ENCODE results near the gene ALDOA.
"Not testable (repeated sequence)": the region's sequence is repeated elsewhere in the genome, so short reads cannot be mapped to it uniquely, and the experiment has no call there.

ALDOA gene

DNA sequence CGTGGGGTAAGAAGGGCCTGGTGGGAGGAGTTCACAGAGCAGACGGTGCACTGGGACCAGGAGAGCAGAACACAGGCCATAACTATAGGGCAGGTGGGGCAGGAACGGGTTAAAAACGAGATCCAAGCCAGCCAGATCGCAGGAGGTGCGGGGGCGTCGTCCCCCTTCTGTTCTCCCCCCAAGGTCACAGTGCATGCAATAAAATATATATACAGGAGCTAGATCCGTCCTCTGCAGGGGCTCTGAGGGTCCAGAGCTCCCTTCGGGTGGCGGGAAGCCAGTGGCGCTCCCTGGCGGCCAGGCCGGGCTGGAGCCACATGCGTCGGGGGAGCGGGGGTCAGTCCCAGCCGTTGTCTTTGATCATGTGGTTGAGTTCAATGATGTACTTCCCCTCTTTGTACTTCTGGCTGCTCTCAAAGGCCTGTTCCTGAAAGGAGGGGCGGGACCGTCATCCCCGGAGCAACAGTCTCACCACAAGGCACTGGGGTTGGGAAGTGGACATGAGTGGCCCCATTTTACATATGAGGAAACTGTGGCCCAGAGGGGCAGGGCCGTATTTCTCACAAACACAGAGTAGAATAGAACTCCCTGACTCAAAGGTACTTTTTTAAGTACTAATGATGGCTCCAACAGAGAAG, 26.9 kb downstream of the ALDOA start:
- peak; percentile 72 for DNase-seq

DNA sequence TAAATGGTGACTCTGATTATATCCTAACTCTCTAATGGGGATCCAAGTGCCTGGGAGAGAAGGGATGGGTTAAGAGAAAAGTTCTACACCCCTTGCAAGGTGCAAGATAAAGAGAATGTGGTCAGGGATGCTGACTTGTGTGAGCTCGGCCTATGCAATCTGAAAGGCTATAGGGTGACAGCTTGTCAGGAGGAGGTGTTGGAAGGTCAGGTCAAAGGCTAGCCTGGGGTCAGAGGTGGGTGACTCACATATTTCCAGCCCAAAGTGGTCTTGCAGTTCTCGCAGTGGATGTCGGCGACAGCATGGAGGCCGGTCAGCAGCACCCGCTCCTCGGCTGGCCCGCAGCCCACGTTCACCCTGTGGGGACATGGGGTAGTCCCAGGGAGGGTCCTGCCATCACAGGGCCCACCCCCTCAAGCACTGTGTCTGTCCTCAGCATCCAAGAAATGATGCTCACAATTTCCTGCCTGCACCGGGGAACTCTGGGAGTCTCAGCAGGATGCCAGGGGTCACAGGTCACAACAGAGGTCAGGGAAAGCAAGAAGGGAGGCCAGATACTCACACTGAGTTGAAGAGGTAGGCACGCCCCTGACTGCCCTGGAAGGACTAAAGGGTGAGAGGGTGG, 29.1 kb downstream of the ALDOA start:
- no peak for DNase-seq

DNA sequence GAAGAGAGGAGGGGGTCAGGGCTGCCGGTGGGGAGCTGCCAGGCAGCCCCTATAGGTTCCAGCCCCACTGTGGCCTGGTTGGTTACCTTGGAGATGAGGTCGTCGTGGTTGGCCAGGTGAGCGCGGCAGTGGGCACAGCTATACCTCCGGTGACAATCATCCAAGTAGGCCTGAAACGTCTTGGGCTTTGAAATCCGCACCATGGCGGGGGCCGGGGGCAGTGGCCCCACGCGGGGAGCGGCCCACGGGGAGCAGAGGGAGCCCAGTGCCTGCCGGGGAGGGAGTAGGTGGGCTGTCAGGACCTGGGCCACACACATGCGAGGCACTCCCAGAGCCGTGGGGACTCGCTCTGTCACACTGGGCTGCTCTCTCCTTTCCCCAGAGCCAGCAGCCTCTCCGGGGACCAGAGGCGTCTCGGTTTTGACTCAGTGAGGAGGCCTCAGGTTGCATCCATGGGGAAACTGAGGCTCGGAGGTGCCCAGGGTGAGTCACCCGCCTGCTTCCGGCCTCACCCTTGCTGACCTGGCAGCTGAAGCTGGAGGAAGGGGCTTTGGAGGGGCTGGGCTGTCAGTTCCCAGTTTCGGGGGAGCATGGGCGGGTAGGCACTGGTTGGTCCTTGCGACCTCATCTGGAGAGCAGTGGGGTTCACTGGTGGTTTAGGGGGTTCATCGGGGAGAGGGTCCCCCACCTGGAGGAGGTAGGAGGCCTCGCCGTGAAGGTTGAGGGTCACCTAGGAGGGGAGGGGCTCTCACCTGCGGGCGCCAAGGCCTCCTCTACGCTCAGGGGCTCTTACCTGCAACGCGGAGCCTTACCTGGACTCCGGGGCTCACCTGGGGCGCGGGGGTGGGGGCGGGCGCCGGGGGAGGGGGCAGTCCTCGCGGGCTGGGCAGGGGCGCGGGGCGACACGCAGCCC, 29.9 kb downstream of the ALDOA start:
- no peak for DNase-seq

DNA sequence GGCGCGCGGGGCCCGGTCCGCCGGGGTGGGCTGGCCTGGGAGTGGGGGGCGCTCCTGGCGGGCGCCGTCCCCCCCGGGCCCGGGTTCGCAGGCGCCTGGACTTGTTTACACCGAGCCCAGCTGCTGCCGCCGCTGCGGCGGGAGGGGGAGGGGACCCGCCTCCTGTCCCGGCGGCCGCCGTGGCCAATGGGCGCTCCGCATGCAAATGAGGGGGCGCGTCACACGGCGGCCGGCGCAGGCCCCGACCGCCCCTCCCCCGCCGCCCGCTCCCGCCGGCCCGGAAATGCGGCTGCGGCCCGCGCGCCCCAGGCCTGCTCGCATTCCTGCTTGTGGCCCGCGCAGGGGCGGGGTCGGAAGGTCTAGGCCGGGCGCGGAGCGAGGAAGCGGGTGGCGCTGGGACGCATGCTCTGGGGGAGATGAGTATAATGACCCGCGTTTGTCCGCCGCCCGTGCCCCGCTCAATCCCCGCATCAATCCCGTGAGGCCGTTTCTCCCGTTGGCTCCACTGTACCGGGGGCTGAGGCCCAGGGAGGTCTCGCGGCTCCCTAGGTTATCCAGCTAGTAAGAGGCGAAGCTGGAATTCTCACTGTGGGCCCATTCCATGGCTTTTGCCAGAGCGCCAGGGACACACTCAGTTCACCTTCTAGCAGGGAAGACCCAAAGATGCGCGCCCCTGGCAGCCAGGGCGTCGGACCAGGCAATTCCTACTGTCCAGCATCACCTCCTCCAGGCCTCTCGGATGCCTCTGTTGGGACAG, 30.7 kb downstream of the ALDOA start, which contains the start of gene YPEL3:
Gene YPEL3 (minus strand): TSS at position 109 of the 757 bp plus-strand sequence. CDS start 731 bp downstream, outside the sequence.
- DNase-seq, result peak; percentile 95

DNA sequence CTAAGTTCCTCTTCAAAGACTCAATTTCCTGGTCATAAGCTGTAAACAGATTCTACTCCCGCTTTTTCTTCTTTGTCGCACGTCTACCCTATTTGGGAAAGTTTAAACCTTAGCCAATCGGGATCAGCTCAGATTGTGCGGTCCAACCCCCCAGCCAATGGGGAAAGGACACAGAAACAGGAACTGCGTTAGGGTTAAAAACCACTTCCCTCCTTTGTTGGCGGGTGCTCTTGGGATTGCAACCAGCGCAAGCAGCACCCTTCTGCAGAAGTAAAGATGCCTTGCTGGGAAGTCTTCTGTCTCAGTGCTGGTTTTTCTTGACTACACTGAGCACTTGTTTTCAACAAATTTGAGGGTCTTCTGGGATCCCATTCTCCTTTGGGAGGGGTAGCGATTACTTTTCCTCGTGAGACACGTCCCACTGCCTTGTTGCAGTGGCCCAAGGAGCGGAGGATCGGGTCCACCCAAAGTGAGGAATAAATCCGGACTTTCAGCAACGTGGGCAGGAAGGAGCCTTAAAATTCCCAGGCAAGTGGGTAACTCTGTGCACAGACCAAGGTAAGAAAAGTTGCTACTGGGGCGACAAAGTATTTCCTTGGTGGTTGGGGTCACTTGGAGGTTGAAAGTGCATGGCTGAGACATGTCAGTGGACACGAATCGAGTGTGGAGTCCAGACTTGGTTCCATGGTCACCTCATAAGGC, 31.5 kb downstream of the ALDOA start:
- no peak for DNase-seq

DNA sequence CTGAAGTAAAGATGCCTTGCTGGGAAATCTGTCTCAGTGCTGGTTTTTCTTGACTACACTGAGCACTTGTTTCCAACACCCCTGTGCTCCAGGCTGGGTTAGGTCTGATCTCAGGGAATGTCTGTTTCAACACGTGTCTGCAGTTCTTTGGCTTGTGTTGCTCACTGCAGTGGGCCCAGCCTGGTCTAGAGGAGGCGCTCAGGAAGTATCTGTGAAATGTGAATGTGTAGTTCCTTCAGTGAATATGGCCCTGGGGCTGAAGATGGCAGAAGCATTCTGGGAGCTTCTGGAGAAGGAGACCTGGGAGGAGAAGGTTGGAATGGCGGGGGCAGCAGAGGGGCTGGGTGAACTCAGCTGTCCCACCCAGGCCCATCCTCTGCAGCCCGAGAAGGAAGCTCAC, 38.5 kb downstream of the ALDOA start:
- DNase-seq, result no peak

DNA sequence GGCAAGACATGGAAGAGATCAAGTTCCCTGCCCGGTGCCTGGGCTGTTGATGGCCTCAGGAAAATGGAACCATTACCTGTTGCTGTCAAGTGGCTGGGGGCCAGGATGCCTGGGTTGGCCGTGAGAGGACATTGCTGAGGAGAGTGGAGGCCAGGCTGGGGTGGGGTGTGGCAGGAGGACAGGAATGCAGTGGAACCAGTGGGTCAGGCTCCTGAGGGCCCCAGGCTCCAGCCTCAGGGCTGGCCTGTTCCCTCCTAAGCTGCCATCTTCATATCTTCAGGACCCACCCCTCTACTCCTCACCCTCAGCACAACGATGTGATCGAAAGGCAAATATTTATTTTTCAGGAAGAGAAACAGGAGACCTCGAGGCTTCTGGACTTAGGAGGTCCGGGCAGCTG, 38.9 kb downstream of the ALDOA start:
- DNase-seq, result no peak

DNA sequence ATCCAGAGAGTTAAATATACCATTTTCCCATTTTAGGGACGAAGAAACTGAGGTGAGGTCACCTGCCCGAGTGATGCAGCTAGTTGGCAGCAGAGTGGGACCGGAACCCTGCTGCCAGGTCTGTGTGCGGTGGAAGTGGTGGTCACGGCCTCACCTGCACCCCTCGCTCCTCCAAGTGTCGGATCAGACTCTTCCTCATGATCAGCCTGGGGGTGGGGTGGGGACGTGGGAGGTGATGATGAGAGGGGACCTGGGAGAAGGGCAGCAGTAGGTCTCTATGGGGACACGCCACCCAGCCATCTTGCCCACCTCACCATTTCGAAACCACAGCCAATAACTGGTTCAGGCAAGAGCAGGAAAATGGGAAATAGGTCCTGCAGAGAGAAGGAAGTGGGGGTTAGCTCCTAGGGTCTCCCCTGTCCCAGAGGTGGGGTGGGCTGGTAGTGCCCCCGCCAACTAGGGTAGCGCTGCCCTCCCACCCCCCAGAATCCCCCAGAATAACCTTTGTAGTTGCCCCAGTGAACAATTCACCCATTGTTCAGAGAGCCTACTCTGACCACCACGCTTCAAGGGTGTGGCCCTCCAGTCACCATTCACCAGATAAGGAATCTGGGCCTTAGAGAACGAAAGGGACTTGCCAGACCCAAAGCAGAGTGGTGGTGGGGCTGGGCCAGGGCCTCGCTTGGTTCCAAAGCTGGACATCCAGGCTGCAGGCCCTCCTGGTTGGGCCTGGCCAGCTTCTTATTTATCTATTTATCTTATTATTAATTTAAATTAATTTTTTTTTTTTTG, 42.7 kb downstream of the ALDOA start:
- no peak for DNase-seq

DNA sequence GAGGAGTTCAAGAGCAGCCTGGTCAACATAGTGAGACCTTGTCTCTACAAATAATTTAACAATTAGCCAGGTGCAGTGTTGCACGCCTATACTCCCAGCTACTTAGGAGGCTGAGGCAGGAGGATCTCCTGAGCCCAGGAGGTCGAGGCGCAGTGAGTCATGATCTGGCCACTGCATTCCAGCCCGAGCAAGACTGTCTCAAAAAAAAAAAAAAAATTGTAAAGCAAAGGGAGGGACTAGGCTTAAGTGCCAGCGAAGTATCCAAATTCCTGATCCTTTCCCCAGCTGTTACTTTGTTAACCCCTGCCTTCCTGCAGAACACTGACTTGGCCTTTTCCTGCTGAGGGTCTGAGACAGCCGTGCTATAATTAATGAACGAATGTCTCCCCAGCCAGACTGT, 45.1 kb downstream of the ALDOA start:
- DNase-seq, result no peak

DNA sequence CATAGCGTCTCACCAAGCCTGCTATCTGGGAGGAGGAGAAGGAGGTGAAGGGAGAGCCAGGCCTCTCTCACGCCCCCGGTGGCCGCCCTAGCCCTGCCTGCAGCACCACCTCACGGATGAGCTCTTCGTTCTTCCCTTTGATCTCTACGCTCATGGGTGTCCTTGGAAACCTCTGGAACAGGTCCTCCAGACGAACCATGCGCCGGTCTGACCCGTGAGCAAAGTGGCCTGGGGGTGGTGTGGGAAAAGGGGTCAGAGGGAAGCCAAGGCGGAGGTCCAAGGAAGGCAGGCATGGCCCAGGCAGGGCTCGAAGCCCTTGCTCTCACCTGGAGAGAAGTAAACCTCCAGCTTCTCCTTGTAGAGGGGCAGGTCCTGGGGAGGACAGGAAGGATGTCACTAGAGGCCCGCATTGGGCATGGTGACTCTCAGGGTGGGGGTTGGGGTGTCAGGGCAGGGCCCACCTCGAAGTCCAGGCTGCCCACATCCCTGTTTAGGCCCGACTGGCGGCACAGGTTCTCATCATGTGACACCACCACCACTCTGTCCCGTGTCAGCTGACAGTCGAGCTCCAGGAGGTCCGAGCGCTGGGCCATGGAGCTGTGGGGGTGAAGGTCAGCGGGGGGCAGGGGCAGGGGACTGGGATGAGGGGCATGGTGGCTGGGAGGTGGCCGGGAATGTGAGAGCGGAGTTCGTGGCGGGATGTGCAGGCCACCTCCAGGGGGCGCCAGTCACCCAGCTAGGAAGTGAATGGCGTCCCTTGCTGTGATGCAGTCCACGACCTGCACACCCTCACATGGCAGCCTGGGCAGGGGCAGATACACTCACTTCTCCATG, 46.9 kb downstream of the ALDOA start:
- peak; percentile 44 for DNase-seq

DNA sequence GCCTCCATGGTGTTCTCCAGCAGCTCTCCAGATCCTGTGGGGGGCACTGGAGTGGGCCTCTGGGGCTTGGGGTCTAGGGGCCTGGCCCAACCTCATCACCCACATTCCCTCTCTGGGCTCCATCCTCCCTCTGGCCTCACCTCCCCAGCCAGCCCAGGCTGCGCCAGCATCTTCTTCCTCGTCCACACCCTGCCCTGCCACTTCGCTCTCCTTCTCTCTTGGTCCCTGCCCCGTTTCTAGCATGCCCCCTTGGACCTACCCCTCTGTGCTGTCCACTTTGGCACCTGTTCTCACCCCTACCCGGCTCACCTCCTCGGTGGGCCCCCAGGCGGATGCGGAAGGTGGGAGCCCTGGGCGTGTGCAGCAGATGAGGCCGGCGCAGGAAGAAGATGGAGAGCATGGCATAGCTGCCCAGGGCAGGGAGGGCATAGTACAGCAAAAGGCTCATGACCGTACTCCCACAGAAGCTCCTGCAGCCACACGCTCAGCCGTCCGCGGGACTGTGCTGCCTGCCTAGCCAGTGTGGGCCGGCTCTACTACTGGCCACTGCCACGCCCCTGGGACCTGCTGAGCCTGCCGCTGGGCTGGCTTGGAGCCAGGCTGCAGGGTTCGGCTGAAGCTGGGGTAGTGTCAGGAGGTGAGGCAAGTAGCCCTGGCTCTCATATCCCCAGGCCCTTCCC, 47.6 kb downstream of the ALDOA start, which contains the start of gene GDPD3:
Gene GDPD3 (minus strand): TSS at position 507 of the 680 bp plus-strand sequence. CDS start 59 bp downstream, at position 448.
- DNase-seq, result no peak

DNA sequence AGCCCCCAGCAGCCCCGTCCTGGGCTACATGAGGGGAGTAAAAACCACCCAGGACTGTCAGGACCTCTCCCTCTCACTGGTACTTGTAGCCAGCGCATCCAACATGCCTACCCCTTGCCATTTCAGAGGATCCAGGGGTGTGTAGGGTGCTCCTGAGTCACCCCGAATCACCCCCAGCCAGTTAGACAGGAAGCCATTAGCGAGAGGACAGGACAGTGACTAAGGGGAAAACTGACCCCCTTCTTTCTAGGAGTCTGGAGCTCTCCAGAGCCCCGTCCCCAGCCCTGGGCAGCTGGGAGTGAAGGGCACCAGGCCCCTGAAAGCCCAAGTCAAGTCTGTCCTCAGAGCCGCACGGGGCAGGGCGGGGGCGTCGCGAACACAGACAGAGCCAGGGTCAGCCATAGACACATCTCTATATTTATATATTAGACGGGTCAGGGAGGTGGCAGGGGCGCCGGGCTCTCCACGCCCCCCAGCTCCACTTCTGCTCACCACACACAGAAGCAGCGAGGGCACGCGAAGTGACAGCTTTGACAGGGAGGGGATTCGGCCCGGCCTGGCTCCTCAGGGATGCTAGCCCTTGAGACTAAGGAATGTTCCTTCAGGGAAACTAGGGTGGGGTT, 48.3 kb downstream of the ALDOA start:
- DNase-seq, result no peak

DNA sequence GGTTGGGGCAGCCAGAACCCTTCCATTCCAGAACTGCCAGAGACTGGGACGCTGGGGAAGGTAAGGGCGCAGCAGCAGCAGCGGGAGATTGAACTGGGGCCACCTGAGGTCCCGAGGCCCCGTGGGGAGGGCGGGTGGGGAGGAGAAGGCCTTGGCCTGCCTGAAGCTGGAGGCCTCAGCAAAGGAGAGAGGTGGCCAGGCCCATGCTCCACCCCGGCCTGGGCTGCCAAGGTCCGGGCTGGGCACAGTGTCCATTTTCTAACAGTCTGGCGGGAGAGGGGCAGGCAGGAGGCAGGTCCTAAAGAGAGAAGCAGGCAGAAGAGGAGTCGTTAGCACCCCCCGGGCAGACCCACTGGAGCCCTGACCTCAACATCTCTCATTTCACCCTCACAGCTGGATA, 48.9 kb downstream of the ALDOA start:
- no peak for DNase-seq

DNA sequence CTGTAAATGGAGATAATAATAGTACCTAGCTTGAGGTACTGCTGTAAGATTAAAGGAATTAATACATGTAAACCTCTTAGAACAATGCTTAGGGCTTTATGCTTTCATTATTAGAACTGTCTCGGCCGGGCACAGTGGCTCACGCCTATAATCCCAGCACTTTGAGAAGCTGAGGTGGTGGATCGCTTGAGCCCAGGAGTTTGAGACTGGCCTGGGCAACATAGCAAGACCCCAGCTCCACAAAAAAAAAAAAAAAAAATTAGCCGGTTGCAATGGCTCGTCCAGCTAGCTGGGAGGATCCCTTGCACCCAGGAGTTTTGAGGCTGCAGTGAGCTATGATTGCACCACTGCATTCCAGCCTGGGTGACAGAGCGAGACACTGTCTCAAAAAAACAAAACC, 49.3 kb downstream of the ALDOA start:
- not testable (repeated sequence) for DNase-seq

DNA sequence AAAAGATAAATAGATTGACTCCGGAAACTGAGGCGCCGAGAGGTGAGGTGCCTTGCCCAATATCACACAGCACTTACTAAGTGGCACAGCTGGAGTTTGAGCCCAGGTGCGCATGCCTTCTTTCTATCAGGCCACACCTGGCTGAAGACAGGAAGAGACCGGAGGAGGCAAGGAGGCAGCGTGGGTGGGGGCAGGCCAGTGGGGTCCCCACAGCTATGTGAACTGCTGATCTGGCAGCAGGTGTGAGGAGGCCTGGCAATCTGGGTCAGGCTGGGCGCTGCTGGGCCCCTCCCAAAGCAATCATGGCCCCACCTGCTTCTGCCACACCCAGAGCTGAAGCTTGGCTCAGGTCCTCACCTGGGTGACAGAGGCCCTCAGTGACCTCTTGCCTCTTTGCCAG, 49.7 kb downstream of the ALDOA start:
- DNase-seq, result no peak

DNA sequence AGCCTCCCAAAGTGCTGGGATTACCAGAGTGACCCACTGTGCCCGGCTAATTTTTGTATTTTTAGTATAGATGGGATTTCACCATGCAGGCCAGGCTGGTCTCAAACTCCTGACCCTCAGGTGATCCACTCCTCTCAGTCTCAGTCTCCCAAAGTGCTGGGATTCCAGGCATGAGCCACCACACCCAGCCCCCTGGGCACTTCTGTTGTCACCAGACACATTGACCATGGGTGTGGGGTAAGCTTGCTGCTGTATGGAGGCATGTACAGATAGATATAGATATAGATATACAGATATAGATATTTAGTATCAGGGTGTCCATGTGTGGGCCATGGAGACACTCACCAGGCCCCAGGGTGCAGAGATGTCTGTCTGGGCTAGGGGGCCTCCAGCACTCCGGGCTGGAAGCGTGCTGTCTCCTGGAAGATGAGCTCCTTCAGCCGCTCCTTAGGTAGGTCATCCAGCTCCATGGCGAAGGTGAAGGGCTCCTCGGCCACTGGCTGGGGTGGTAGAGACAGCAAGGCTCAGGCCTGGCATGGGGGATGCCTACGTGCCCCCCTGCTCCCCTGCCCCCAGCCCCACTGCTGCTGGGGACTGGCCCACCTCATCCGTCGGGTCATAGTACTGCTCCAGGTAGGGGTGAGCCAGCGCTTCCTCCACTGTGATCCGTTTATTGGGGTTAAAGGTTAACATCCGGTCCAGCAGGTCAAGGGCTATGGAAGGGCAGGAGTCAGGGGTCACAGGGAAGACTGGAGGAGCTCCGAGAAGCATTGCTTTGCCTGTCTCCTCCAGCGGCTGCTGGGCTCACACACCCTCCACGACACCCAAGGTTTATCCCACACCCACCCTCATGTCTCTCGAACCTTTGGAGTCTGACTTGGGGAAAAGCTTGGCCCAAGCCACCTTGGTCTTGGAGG, 51.0 kb downstream of the ALDOA start:
- DNase-seq, result no peak

DNA sequence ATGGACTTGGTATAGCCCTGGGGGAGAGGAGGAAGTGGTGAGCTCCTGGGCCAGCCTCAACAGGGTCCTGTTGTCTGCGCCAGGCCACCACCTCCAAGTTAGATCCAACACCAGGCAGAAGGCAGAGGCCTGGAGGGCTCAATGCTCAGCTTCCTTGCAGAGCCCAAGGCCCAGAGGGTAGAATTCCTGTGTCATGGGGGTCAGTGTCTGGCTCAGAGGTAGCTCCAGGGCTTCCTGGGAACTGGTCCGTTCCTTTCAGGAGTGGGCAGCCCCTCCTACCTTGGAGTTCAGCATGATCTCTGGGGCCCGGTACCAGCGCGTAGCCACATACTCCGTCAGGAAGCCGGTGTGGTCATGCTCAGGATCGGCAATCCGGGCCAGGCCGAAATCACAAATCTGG, 52.2 kb downstream of the ALDOA start:
- DNase-seq, result no peak

DNA sequence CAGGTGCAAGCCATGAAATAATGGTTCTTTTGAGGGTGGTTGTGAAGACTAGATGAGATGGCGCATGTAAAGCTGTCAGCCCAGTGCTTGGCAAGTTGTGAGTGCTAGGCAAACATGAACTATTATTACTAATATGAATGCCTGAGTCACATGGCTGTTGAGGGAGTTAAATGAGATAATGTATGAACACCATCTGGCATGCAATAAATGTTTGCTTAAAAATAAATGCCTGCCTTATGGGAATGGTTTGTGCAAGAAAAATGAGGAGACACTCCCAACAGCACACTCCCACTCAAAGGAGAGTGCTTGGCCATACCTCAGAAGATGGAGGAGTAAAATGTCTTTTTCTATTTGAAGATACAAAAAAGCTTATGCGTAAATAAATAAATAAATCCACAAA, 53.9 kb downstream of the ALDOA start:
- DNase-seq, result no peak
